ENCODE measurements around the gene DPYSL3. TPM values are rescaled to one million over a fixed set of nuclear protein-coding genes. Genes with fewer than 3 reads are reported as not detected.
A peak's percentile ranks its signal among the peaks of the same experiment; 100 is the strongest.

Gene DPYSL3
- total RNA-seq, 2 donors from 2014 or later = 6.5 to 10.5 TPM

DNA sequence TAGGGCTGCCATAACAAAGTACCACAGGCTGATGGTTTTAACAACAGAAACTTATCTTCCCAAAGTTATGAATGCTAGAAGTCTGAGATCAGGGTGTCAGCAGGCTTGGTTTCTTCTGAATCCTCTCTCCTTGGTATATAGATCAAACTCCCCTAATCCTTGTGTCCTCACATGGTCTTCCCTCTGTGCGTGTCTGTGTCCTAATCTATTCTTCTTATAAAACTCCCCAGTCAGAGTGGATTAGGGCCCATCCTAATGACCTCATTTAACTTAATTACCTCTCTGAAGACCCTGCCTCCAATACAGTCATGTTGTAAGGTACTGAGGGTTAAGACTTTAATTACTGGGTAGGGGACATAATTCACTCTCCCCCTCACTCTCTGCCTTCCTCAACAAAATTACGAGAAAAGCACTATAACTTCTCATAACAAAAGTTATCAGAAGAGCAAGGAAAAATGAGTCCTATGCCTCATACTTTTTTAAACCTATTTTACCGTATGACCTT lies 68.6 kb downstream of the DPYSL3 start:
- DNase-seq (no peak), ATAC-seq (no peak)
- intact Hi-C loops (cut with DNase I) = no loop called here
- 92 to 93% methylated on average over 3 of the region's 3 CpGs for WGBS, 2 donors
- Histone ChIP-seq H3K36me3 (replicated peaks in 1 of 2; ENCODE audit: insufficient read depth in 1 of 2, low read depth in 2 of 2) (no peaks in the 10 kb centered on the region), H3K27ac (no peak overlapping the region), H3K9me3 (no peaks in the 10 kb centered on the region), H3K27me3 (no peaks in the 10 kb centered on the region), H3K4me3 (no peak overlapping the region), H3K4me1 (no peaks in the 10 kb centered on the region)
- TF ChIP-seq, protein P1, sequence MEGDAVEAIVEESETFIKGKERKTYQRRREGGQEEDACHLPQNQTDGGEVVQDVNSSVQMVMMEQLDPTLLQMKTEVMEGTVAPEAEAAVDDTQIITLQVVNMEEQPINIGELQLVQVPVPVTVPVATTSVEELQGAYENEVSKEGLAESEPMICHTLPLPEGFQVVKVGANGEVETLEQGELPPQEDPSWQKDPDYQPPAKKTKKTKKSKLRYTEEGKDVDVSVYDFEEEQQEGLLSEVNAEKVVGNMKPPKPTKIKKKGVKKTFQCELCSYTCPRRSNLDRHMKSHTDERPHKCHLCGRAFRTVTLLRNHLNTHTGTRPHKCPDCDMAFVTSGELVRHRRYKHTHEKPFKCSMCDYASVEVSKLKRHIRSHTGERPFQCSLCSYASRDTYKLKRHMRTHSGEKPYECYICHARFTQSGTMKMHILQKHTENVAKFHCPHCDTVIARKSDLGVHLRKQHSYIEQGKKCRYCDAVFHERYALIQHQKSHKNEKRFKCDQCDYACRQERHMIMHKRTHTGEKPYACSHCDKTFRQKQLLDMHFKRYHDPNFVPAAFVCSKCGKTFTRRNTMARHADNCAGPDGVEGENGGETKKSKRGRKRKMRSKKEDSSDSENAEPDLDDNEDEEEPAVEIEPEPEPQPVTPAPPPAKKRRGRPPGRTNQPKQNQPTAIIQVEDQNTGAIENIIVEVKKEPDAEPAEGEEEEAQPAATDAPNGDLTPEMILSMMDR (IDR thresholded peaks at IDR 0.05) = no peak
- no peak for TF ChIP-seq POLR2A (IDR thresholded peaks at IDR 0.05)

DNA sequence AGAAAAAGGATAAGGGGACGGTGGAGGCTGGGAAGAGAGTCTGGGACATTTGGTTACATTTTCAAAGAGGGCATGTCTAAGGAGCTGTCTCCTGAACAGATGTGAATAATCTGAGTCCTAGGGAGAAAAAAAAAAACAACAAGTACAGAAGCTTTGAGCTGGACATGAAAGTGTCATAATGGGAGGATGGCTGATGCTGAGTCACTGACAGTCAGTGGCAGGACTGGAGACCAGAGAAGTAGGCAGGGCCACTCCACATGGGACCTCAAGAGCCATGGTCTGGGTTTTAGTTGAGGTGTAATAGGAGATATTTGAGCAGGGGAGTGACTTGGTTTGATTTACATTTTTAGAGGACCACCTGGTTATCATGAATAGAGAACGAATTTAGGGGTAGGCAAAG lies 70.6 kb downstream of the DPYSL3 start:
- Histone ChIP-seq H3K9me3 (no peaks in the 10 kb centered on the region), H3K4me3 (no peak overlapping the region), H3K36me3 (replicated peaks in 1 of 2; ENCODE audit: insufficient read depth in 1 of 2, low read depth in 2 of 2) (no peaks in the 10 kb centered on the region), H3K4me1 (no peaks in the 10 kb centered on the region), H3K27me3 (no peaks in the 10 kb centered on the region), H3K27ac (no peak overlapping the region)
- intact Hi-C loops (cut with DNase I) = no loop called here
- no peak for ATAC-seq
- TF ChIP-seq, protein P1 (IDR thresholded peaks at IDR 0.05) = no peak
- no peak for TF ChIP-seq POLR2A (IDR thresholded peaks at IDR 0.05)
- WGBS, 2 donors = 66 to 71% methylated on average over 2 of the region's 2 CpGs
- DNase-seq = no peak

DNA sequence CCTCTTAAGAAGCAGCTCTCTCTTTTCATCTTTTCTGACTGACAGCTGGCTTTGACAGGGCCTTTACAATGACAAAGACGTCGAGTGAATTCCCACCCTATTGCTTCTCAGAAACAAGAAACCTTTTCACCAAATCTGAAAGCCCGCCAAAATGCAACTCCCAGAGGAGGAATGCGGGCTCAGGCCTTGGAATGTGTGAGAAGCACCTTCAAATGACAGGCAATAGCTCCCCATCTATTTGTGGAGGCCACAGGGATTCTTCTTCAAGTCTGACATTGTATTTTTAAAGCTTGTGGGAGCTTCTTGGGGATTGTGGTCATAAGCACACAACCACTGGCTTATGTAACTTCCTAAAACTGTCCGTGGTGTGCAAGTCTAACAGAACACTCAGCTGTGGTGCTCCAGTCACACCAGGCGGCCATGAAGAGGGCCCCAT lies 72.7 kb downstream of the DPYSL3 start:
- Histone ChIP-seq H3K27me3 (no peaks in the 10 kb centered on the region), H3K4me1 (no peaks in the 10 kb centered on the region), H3K9me3 (no peaks in the 10 kb centered on the region), H3K36me3 (replicated peaks in 1 of 2; ENCODE audit: insufficient read depth in 1 of 2, low read depth in 2 of 2) (no peaks in the 10 kb centered on the region), H3K27ac (no peak overlapping the region), H3K4me3 (no peak overlapping the region)
- intact Hi-C loops (cut with DNase I) = no loop called here
- no peak for ATAC-seq
- WGBS, 2 donors = 62 to 69% methylated on average over 6 of the region's 6 CpGs
- DNase-seq = peak in 1 of 4 donors; percentile 13
- TF ChIP-seq, protein P1 (IDR thresholded peaks at IDR 0.05) = no peak
- TF ChIP-seq POLR2A (IDR thresholded peaks at IDR 0.05) = no peak

DNA sequence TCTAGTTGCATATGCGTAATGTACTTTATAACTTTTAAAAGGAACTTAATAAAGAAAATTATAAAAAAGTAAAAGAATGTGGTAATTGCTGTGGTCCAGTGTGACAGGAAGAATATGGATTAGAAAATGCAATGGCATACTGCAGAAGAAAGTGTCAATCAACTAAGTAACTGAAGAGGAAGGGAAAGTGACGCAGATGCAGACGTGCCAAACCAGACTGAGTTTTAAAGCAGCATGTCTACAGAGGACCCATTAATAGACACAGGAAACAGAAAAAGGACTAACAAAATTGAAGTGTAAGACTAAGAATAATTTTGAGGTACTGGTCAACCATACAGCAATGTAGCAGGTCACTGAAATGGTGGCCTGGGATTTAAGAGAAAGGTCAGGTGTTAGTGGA lies 73.3 kb downstream of the DPYSL3 start:
- Histone ChIP-seq H3K27me3 (no peaks in the 10 kb centered on the region), H3K4me3 (no peak overlapping the region), H3K27ac (no peak overlapping the region), H3K4me1 (no peaks in the 10 kb centered on the region), H3K9me3 (no peaks in the 10 kb centered on the region), H3K36me3 (replicated peaks in 1 of 2; ENCODE audit: insufficient read depth in 1 of 2, low read depth in 2 of 2) (no peaks in the 10 kb centered on the region)
- WGBS, 2 donors = 66 to 89% methylated on average over 3 of the region's 3 CpGs
- intact Hi-C loops (cut with DNase I) = no loop called here
- DNase-seq (no peak), ATAC-seq (no peak)
- TF ChIP-seq, protein P1 (IDR thresholded peaks at IDR 0.05) = no peak
- no peak for TF ChIP-seq POLR2A (IDR thresholded peaks at IDR 0.05)

DNA sequence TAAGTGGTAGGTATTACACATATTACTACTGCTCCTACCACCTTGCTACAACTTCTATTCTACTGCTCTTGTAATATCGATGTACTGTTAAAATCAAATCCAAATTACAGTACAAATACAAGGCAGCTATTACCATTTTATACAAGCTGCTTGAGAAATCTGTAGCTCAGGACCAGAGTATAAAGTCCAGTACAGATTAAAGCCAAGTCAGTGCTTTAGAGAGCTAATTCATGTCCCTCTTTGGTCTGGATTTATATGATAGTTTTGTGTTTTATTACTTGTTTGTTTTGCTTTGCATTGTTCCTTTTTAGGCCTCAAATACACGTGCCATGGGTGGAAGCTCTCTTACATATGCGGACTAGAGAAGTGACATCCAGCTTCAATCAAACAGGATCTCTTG lies 75.8 kb downstream of the DPYSL3 start:
- intact Hi-C loops (cut with DNase I) = no loop called here
- H3K27me3 ChIP-seq = no peaks in the 10 kb centered on the region
- H3K4me3 ChIP-seq = no peak overlapping the region
- WGBS, 2 donors = 77 to 87% methylated on average over 3 of the region's 3 CpGs
- TF ChIP-seq, protein P1 (IDR thresholded peaks at IDR 0.05) = no peak
- no peak for TF ChIP-seq POLR2A (IDR thresholded peaks at IDR 0.05)
- ATAC-seq (no peak), DNase-seq (no peak)
- H3K27ac ChIP-seq = no peak overlapping the region
- H3K4me1 ChIP-seq = no peaks in the 10 kb centered on the region
- no peaks in the 10 kb centered on the region for H3K36me3 ChIP-seq (replicated peaks in 1 of 2; ENCODE audit: insufficient read depth in 1 of 2, low read depth in 2 of 2)
- H3K9me3 ChIP-seq = no peaks in the 10 kb centered on the region

Measured in body of pancreas (tissue), 4 donors.